HG03280 (cell line): Measurements from ENCODE around the gene ASB2.

Experiments used
- ATAC-seq: cut with Tn5 transposase; IDR thresholded peaks from one replicate; pipeline ENCODE4 v1.9.1; 2021; ENCODE audit warnings: mild to moderate bottlenecking, moderate library complexity; ENCODE audit not compliant: unreplicated experiment

The ASB2 gene

DNA sequence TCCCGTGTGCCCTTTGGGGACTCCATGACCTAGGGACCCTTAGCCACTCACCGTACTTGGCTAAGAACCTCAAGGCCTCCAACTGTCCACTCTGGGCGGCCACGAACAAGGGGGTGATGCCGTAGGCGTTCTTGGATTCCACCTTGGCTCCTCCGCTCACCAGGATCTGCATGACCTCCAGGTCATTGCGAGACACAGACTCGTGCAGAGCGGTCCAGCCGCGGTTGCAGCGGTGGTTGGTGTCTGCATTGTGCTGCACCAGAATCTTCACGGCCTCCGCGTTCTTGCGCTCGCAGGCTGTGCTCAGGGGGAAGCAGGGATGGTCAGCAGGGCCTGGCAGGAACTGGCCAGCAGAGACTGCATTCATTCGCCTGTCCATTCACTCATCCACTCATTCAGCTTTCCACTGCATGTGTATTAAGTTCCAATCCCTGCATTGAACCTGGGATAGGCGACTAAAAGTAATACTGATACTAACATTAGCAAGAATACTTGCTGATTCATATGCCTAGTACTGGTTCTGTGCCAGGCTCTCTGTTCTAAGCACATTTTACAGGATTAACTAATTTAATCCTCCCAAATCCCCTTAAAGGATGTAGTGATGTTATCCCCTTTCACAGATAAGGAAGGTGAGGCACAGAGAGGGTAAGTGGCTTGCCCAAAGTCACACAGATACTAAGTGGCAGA is 25.3 kb downstream of the ASB2 start:
- ATAC-seq = no peak

DNA sequence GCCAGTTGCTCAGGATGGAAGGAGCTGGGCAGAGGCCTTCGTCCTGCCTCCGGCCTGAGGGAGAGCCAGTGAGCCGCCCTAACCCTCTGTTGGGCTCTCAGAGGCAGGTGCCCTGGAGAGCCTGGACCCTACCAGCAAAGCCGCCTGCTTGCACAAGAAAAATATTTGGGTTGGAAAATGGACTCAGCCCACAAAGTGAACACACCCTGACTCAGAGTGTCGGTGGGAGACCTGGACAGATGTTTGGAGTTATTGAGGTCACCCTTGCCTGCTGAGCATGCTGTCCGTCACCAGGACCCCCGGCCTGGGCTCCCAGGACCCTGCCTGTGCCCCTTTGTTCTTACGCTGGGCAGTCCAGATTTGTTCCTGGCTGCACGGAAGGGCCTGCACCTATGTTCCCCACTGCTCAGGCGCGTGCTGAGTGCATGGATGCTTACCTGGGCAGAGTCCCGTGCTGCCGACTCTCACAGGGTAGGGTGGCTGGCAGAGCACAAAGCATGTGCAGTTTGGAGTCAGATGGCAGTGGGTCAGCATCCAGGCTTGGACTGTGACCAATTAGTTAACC is 26.8 kb downstream of the ASB2 start:
- no peak for ATAC-seq

GRCh38 chr14:93947282-93947681 is 29.1 kb downstream of the ASB2 start:
- ATAC-seq = no peak

DNA sequence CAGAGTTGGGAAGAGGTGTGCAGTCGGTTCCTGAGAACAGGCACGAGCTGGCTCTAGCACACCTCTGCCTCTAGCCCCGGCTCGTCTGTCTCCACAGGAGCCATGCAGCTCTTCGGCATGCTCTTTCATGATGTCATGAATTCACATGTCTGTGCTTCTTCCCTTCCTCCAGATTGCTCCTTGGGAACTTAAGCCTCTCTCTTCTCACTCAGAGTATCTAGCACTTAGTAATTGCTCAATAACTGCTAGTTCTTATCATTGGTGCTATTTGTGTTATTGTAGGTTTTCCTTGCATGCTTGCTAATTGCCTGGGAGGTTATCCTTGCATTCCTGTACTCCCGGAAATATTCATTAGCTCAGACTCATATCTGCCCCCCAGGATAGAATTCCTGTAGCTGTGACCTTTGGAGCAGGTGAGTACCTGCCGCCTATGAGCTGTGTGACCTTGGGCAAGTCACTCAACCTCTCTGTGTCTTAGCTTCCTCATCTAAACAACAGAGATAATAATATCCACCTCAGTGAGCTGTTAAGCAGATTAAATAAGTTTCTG is 29.8 kb downstream of the ASB2 start:
- no peak for ATAC-seq

DNA sequence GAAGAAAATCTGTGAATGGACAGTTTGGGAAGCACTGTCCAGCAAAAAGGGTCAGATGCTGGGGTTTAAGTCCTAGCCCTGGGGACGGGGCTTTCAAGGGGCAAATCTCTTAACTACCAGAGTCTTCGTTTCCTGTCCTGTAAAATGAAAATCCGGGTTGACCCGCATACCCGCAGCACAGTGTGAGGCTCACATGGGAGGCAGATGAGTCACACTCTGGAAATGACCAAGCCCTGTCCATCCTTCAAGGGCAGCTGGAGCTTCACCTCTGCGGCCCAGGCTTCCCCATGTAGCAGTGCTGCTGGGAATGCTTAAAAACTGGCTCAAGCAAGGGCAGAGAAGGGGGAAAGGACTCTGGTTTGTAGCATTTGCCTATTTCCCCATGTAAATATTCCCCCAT is 30.3 kb downstream of the ASB2 start:
- no peak for ATAC-seq

- ATAC-seq = no peak
Observed at GRCh38 chr14:93945070-93945399, 31.3 kb downstream of the ASB2 start.

GRCh38 chr14:93944348-93945069 is 31.9 kb downstream of the ASB2 start:
- ATAC-seq = no peak

GRCh38 chr14:93943930-93944329 is 32.4 kb downstream of the ASB2 start:
- ATAC-seq = no peak

DNA sequence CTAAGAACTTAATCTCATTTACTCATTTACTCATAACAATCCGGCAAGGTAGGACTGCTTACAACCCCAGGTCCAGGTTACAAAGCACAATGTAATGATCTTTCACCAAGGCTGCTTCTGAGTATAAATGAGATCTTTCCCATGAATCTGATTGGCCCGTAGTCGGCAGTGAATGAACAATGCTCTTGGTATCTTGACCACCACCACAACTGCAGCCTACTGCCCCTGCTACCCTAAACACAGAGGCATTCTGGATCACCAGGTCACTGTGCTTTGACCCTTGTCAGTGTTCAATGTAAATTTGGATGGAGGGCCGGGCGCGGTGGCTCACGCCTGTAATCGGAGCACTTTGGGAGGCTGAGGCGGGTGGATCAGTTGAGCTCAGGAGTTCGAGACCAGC is 33.3 kb downstream of the ASB2 start:
- ATAC-seq = no peak

DNA sequence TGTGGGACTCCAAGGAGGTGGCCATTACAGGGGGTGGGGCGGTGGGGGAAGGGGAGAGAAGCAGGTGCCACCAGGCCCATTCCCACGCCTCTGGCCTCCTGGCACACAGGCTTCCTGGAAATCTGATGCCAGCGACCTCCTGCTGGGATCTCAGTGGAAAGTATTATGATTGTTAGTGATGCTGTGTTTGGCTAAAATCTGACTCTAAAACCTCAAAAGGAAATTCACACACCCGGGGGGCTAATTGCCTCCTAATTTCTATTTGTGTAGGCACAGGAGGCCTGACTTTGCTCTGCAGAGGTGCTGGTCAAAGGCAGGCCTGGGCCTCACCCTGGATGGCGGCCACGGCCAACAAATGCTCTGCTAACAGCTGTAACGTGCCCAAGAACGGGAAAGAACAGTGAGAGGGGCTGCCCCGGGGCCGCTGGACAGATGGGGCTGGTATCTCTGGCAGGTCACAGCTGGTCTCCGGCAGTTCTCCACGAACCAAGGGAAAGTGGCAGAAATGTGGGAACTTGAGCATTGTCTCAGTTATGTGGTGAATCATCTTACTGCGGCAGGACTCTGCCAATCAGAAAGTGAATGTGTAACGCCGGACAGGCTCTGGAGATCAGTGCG is 35.0 kb downstream of the ASB2 start:
- ATAC-seq = no peak

- ATAC-seq = no peak
Observed at GRCh38 chr14:93940437-93940836, 35.9 kb downstream of the ASB2 start.

DNA sequence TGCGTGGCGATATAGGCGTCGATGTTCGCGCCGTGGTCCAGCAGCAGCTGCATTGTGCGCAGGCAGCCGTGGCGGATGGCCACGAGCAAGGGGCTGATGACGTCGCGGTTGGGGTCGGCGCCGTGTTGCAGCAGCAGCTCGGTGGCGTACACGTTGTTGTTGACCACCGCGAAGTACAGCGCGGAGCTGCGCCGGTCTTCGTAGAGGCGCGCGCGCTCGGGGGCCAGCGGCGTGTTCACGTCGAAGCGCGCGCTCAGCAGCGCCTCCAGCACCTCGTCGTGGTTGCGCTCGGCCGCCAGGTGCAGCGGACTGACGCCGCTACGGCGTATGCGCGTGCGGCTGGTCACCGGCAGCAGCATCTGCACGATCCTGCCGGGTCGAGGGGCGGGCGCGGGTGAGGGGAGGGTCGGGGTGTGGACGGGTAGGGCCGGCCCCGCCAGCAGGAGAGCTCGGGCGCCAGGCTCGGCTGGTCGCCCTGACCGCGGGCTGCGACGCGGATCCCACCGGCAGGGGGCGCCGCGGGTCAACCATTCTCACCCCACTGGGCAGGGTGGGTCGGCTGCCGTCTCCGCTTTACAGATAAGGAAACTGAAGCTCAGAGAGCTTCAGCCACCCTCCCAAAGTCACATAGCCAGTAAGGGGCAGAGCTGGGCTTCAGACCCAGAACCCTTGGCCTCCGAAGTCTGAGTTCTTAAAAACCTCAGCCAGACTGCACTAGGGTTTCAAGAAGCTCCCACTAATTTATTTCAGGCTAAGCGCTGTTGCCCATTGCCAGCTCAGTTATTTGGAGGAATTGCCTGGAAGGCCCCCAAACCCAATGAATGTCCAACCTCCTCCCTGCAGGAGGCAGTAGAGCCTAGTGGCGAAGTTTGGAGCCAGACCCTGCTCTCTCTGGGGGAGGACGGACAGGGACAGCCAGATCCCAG is 36.8 kb downstream of the ASB2 start:
- ATAC-seq = peak; percentile 83

DNA sequence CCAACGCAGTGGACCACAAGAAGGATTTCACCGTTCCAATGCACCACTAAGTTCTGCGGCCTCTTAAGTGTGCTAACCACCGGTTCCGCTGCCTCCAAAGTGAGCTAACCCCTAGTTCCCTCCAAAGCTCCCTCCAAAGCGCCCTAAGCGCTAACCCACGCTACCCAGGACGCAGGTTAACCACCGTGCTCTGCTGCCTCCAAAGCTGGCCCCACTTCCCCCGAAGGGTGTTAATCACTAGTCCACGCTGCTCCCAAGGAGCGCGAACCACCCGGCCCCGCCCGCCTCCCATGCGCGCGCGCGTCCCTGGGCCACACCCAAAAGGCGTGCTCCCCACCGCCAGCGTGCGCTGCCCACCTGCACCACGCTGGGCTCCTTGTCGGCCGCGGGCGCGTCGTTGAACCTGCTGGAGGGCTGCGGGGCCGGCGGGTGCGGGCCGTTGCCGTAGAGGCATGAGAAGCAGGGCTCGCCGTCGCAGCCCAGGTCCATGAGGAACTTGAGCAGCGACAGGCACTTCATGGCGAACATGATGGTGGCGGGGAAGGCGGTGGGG is 37.5 kb downstream of the ASB2 start:
- ATAC-seq = no peak

GRCh38 chr14:93937519-93937918 is 38.9 kb downstream of the ASB2 start:
- no peak for ATAC-seq

DNA sequence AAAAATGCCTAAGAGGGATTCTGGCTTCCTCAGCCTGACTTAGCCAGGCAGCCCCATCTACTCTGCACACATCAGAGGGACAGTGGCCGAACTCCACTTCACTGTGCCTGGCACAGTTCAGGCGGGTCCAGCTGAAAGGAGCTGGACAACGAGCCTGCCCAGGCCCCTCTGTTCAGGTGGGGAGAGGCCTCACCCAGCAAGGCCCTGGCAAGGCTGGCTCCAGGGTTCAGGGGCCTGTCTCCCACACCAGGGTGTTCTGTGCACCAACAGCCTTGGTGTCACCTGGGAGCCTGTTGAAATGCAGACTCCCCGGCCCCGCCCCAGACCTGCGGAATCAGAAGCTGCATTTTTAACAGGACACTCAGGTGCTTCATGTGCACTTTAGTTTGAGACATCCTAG is 39.4 kb downstream of the ASB2 start:
- no peak for ATAC-seq

GRCh38 chr14:93936245-93936644 is 40.1 kb downstream of the ASB2 start:
- ATAC-seq = no peak

DNA sequence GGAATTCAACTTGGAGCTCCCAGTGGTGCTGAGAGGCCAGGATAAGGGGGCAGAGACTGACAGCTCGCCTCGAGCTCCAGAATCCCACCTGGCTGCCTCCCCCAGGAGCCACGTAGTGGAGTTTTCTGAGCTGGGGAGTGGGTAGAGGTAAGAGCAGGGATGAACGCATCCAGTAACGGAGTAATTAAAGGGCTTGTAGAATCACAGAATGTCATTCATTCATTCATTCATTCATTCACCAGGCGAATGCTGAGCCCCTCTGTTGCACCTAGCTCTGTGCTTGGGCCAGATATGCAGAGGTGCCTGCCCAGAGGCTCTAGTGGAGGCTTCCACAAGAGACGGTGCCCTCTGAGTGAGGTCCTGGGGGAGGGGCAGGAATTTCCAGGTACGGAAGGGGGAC is 41.2 kb downstream of the ASB2 start:
- no peak for ATAC-seq

DNA sequence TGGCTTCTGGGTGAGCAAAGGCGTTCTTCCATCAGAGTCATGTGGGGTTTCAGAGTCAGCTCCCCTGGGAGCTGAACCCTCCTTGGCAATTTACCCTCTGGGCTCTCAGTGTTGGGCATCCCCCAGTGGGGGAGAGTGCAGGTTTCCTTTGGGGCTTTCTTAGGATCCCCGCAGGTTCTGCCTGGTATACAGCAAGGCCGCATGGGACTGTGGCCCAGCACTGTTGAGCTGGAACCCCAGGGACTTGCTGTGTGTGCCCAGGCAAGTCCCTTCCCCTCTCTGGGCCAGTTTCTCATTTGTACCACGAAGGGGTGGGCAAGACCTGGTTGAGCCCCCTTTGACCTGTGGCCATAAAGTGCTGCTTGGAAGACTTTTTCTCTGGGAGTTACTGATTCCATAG is 43.7 kb downstream of the ASB2 start:
- ATAC-seq = no peak

DNA sequence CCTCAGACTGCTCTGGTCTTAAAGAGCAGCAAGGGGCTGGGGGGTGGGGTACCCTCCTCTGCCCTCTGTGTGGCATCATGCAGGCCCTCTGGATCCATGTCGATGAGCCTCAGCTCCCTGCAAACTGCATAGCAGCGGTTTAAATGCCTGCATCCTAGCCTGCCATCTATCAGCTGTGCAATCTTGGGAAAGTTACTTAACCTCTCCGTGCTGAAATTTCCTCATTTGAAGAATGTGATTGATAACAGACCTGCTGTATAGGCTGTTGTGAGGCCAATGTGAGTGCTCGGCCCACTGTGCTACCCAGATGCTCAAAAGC is 45.4 kb downstream of the ASB2 start:
- ATAC-seq = no peak

DNA sequence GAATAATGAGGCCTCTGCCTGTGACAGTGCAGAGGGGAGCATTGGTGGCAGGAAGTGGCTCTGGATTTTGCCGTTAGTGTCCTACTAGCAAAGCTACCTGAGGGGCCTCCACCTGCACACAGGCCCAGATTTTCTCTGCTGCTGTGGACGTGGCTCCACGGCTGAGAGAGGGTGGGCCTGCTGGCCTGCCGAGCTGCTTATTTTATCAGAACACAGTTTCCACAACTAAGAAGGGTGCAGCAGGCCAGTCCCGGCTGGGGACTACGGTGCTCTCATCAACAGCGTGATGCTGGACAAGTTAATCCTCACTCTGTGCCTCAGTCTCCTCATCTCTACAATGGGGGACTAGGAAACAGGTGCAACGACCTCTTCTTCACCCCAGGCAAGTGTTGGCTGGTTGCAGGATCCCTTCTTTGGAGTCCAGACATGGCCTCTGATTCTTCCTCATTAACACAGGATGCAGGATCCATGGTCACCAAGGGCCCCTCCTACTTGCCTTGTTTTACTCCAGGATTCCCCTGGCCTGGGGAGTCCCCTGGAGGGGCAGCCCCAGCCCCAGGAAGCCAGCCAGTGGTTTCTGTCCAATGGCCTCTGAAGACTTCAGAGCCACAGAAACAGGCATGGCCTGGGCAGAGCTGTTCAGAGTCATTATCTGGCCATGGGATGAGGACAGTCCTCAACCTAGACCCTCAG is 45.9 kb downstream of the ASB2 start:
- ATAC-seq = no peak
